GM10266 (cell line): Measurements from ENCODE around the gene TMCC2.

Source experiments
- DNase-seq: peaks from one replicate; pipeline ENCODE4 v3.0.0; 2012; ENCODE audit errors: extremely low spot score
- CTCF ChIP-seq: IDR thresholded peaks from 2 replicates; pipeline ENCODE4 v1.5.1; 2012; ENCODE audit warnings: mild to moderate bottlenecking, low read depth; ENCODE audit not compliant: control insufficient read depth, insufficient read depth; ENCODE audit errors: missing control alignments

The TMCC2 gene

GRCh38 chr1:205216588-205216987 is 11.2 kb upstream of the TMCC2 start:
- DNase-seq, result no peak
- TF ChIP-seq CTCF, result no peak

GRCh38 chr1:205217418-205217817 is 10.3 kb upstream of the TMCC2 start:
- no peak for DNase-seq
- TF ChIP-seq CTCF, result no peak

GRCh38 chr1:205220421-205220820 is 7.3 kb upstream of the TMCC2 start:
- TF ChIP-seq CTCF, result no peak

GRCh38 chr1:205224736-205225135 is 3.0 kb upstream of the TMCC2 start:
- no peak for TF ChIP-seq CTCF
- DNase-seq, result no peak

More at GRCh38 chr1:205220421-205220820, 7.3 kb upstream of the TMCC2 start:
- DNase-seq, result no peak

GRCh38 chr1:205225901-205226765 is 1.6 kb upstream of the TMCC2 start:
- no peak for DNase-seq
- TF ChIP-seq CTCF, result no peak

GRCh38 chr1:205226868-205227583 is 720 bp upstream of the TMCC2 start:
- no peak for DNase-seq
- no peak for TF ChIP-seq CTCF

- no peak for TF ChIP-seq CTCF
These were observed 361 bp downstream of the TMCC2 start for GRCh38 chr1:205228093-205228521.

More at GRCh38 chr1:205228093-205228521, 361 bp downstream of the TMCC2 start:
- DNase-seq, result no peak
